WI38 (cell line): ENCODE results near the gene TLR2.

Source experiments
- H3K4me3 ChIP-seq: 2 replicates; pipeline ENCODE4 v1.5.1; 2011; ENCODE audit warnings: low read depth, mild to moderate bottlenecking, control low read depth, low read length
- CTCF ChIP-seq: IDR thresholded peaks from 2 replicates; pipeline ENCODE4 v1.5.1; 2012; ENCODE audit warnings: low read depth, mild to moderate bottlenecking, control low read depth, low read length

Gene TLR2

GRCh38 chr4:153713866-153714646 lies 30.0 kb downstream of the TLR2 start:
- TF ChIP-seq CTCF: no peak
- no peak overlapping the region for H3K4me3 ChIP-seq

- no peak for TF ChIP-seq CTCF
- H3K4me3 ChIP-seq: no peak overlapping the region
These were observed 38.0 kb downstream of the TLR2 start for GRCh38 chr4:153722036-153722435.

DNA sequence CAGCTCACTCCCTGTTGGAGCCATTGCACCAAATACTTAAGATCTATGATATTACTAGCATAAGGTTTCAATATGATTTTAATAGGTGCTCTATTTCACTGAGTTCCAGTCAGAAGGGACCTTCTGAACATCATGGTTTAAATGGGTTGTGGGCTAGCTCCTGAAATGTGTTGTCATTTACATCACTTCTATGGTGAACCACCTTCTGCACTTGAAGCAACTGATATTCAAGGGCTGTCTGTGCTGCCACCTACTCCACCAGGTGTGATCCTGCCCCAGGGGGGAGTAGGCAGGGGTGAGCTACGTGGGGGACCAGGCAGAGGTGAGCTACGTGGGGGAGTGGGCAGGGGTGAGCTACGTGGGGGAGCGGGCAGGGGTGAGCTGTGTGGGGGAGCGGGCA lies 40.5 kb downstream of the TLR2 start:
- no peak for TF ChIP-seq CTCF

DNA sequence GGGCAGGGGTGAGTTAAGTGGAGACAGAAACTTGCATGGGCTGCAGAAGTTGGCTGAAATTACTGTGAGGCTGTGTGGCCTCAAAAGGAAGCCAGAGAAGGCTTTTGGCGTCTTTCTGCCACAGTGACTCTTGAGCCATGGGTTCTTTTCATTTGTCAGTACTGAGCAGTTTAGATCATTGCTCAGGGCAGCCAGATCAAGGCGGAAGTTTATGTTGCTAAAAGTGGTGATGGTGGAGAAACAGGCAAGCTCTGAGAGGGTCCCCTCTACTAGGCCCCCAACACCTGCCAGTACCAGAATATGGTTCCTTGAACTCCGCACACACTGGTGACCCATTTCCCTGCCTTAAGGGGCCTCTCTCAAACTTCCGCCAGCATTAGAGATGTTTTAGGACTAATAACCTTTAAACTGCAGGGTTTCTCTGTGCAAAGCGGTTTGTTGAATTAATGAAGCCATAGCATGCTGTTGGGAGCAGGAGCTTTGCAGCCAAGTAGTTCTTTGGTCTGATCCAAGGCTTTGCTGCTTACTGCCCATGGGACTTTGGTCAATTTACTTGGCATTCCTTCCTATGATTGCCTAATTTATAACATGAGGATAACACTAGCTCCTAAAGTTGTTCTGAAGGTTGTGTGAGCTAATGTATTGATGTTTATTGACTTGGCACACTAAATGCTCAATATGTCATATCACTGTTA lies 41.2 kb downstream of the TLR2 start:
- H3K4me3 ChIP-seq: no peak overlapping the region

More for the DNA sequence above, 40.5 kb downstream of the TLR2 start:
- H3K4me3 ChIP-seq: no peak overlapping the region

GRCh38 chr4:153725831-153726154 lies 41.7 kb downstream of the TLR2 start:
- no peak overlapping the region for H3K4me3 ChIP-seq
- TF ChIP-seq CTCF: no peak

More for the DNA sequence above, 41.2 kb downstream of the TLR2 start:
- no peak for TF ChIP-seq CTCF

- no peak overlapping the region for H3K4me3 ChIP-seq
- TF ChIP-seq CTCF: no peak
These were observed 44.1 kb downstream of the TLR2 start for GRCh38 chr4:153728151-153728550.

DNA sequence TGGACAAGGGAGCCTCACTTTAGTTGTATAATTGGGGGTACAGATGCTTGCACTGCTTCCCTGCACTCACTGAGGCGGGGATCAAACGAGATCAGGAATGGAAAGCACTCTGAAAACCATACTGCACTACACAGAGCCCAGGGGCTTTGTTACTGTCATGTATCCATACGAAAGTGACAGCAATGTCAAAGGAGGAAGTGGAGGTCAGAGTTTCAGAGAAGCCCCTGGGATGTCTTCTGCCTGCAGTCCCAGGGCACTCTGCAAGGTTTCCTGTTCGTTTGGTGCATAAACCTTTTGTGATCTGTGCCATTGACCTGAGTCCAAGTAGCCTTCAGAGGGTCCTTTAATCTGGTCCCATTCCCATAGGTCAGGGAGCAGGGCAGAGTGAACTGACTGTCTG lies 44.6 kb downstream of the TLR2 start:
- no peak for TF ChIP-seq CTCF
- H3K4me3 ChIP-seq: no peak overlapping the region
